GM12892 (cell line): ENCODE results near the gene RRAS2.

Experiments
- POLR2A ChIP-seq: IDR thresholded peaks from 2 replicates; pipeline ENCODE4 v1.6.1; 2011; ENCODE audit warnings: low read depth, low read length, control low read depth
- POLR2AphosphoS5 ChIP-seq: IDR thresholded peaks from 2 replicates; pipeline ENCODE4 v1.6.1; 2011; ENCODE audit warnings: low read depth, low read length, control low read depth
- TAF1 ChIP-seq: IDR thresholded peaks from 2 replicates; pipeline ENCODE4 v1.6.1; 2011; ENCODE audit warnings: low read depth, mild to moderate bottlenecking, control low read depth, low read length, borderline replicate concordance

GRCh38 chr11:14329702-14330101 is 29.3 kb downstream of the RRAS2 start:
- TF ChIP-seq POLR2A, result no peak
- TF ChIP-seq POLR2AphosphoS5, result no peak
- TF ChIP-seq TAF1, result no peak
